Measurements from ENCODE around the gene MYO18B. TPM values are rescaled to one million over a fixed set of nuclear protein-coding genes. Genes with fewer than 3 reads are reported as not detected.

MYO18B gene
- total and polyA plus RNA-seq, 2 donors from 2014 or later: 0.19 to 0.41 TPM

DNA sequence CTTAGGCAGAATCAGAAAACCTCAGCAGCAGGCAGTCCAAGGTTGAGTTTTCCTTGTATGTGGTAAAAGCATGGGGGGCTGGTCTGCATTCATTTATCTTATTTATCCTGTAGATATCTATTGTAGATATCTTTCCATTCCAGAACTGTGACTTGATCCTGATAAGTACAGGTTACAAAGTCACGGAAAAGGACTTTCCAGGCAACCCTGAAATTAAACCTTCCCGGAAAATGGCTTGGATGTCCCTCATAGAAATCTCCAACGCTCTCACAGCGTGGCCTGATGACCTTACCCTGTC lies 48.8 kb upstream of the MYO18B start:
- Histone ChIP-seq H3K9ac (ENCODE audit: low read length in 3 of 3) (no peak overlapping the region), H3K36me3 (ENCODE audit: control insufficient read depth in 2 of 3, insufficient read depth in 3 of 3, low read length in 3 of 3) (peaks cover 0 to 4% (median 0%) of the 10 kb centered on the region in 3 donors), H3K4me1 (ENCODE audit: control insufficient read depth in 2 of 3, insufficient read depth in 2 of 3, low read depth in 1 of 3, low read length in 3 of 3) (peaks cover 0 to 4% (median 0%) of the 10 kb centered on the region in 3 donors), H3K9me3 (ENCODE audit: control insufficient read depth in 2 of 3, insufficient read depth in 1 of 3, low read length in 3 of 3) (no peaks in the 10 kb centered on the region), H3K27me3 (ENCODE audit: control insufficient read depth, insufficient read depth, low read length) (no peaks in the 10 kb centered on the region), H3K27ac (ENCODE audit: low read depth in 2 of 2, low read length in 2 of 2) (no peak overlapping the region), H3K4me3 (ENCODE audit: low read length in 3 of 3) (no peak overlapping the region)
- TF ChIP-seq, protein P1, sequence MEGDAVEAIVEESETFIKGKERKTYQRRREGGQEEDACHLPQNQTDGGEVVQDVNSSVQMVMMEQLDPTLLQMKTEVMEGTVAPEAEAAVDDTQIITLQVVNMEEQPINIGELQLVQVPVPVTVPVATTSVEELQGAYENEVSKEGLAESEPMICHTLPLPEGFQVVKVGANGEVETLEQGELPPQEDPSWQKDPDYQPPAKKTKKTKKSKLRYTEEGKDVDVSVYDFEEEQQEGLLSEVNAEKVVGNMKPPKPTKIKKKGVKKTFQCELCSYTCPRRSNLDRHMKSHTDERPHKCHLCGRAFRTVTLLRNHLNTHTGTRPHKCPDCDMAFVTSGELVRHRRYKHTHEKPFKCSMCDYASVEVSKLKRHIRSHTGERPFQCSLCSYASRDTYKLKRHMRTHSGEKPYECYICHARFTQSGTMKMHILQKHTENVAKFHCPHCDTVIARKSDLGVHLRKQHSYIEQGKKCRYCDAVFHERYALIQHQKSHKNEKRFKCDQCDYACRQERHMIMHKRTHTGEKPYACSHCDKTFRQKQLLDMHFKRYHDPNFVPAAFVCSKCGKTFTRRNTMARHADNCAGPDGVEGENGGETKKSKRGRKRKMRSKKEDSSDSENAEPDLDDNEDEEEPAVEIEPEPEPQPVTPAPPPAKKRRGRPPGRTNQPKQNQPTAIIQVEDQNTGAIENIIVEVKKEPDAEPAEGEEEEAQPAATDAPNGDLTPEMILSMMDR (IDR thresholded peaks at IDR 0.05; ENCODE audit: borderline replicate concordance, extremely low read depth, insufficient read depth): no peak
- FAIRE-seq (no peak), DNase-seq (no peak)
- intact Hi-C loops (cut with DNase I): no loop called here

DNA sequence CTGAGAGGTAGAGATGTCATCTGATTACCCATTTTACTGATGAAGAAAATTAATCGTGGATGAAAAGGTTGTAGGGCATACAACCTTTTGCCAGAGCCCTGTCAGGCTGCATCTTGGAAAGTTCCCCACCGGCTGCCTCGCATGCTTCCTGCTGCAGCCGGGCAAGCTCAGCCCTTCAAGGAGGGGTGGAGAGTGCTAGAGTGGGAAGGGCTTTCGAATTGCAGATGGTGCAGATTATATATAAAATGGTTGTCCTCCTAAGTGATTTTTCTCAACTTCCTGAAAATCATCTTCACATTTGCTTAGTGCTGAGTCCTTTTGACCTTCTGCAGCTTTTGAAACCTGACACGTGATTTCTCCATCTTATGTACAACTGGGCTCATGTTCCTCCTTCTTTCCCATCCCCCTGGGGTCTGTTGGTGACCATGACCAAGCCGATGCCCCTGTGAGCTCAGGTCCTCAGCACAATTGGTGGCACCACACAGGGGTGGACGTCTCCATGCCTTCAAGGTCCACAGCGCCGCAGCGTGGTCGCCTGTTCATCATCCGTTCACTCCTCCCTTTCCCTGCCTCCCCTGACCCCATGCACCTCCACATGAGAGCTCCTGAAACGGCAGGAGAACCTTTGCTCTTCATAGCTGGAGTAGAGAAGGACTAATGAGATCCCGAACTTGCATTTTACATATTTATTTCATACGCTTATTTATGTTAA lies 47.6 kb upstream of the MYO18B start:
- FAIRE-seq (no peak), DNase-seq (no peak)
- H3K4me3 ChIP-seq (ENCODE audit: low read length in 3 of 3): no peak overlapping the region
- H3K4me1 ChIP-seq (ENCODE audit: control insufficient read depth in 2 of 3, insufficient read depth in 2 of 3, low read depth in 1 of 3, low read length in 3 of 3): peaks cover 0 to 4% (median 0%) of the 10 kb centered on the region in 3 donors
- H3K36me3 ChIP-seq (ENCODE audit: control insufficient read depth in 2 of 3, insufficient read depth in 3 of 3, low read length in 3 of 3): peaks cover 0 to 4% (median 0%) of the 10 kb centered on the region in 3 donors
- intact Hi-C loops (cut with DNase I): no loop called here
- no peaks in the 10 kb centered on the region for H3K9me3 ChIP-seq (ENCODE audit: control insufficient read depth in 2 of 3, insufficient read depth in 1 of 3, low read length in 3 of 3)
- no peak overlapping the region for H3K27ac ChIP-seq (ENCODE audit: low read depth in 2 of 2, low read length in 2 of 2)
- TF ChIP-seq, protein P1 (IDR thresholded peaks at IDR 0.05; ENCODE audit: borderline replicate concordance, extremely low read depth, insufficient read depth): no peak
- no peak overlapping the region for H3K9ac ChIP-seq (ENCODE audit: low read length in 3 of 3)
- no peaks in the 10 kb centered on the region for H3K27me3 ChIP-seq (ENCODE audit: control insufficient read depth, insufficient read depth, low read length)

DNA sequence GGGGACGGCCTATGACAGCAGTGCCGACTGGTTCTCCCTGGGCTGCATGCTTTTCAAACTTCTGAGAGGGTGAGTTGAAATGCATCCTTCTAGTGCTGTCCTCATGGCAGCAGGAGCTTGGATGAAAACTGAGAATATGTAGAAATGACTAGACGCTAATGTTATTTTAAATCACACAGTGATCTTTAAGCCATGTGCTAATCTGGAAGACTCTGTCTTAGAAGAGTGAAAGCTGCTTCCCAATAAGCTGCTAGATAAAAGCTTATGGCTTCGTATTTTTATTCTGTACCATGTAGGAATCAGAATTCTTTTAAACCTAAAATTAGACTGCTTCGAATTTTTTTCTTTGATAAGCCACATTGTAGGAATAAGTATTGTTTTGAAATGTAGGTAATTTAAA lies 46.8 kb upstream of the MYO18B start:
- H3K27me3 ChIP-seq (ENCODE audit: control insufficient read depth, insufficient read depth, low read length): no peaks in the 10 kb centered on the region
- H3K9ac ChIP-seq (ENCODE audit: low read length in 3 of 3): no peak overlapping the region
- TF ChIP-seq, protein P1 (IDR thresholded peaks at IDR 0.05; ENCODE audit: borderline replicate concordance, extremely low read depth, insufficient read depth): no peak
- H3K36me3 ChIP-seq (ENCODE audit: control insufficient read depth in 2 of 3, insufficient read depth in 3 of 3, low read length in 3 of 3): peaks cover 0 to 4% (median 0%) of the 10 kb centered on the region in 3 donors
- no peak overlapping the region for H3K4me3 ChIP-seq (ENCODE audit: low read length in 3 of 3)
- peaks cover 0 to 4% (median 0%) of the 10 kb centered on the region in 3 donors for H3K4me1 ChIP-seq (ENCODE audit: control insufficient read depth in 2 of 3, insufficient read depth in 2 of 3, low read depth in 1 of 3, low read length in 3 of 3)
- no peaks in the 10 kb centered on the region for H3K9me3 ChIP-seq (ENCODE audit: control insufficient read depth in 2 of 3, insufficient read depth in 1 of 3, low read length in 3 of 3)
- DNase-seq: no peak
- H3K27ac ChIP-seq (ENCODE audit: low read depth in 2 of 2, low read length in 2 of 2): no peak overlapping the region
- FAIRE-seq: no peak
- intact Hi-C loops (cut with DNase I): loop anchor here (5.0 kb wide), 1 partner anchor 233 kb away; no protein-coding TSS in a partner anchor
